Neural cell (in vitro differentiated cells): ENCODE measurements around the gene NT5DC4. TPM values are rescaled to one million over a fixed set of nuclear protein-coding genes. Genes with fewer than 3 reads are reported as not detected.

Experiments
- H2AFZ ChIP-seq: fragments of 200-600, 300-800 bp; sonication (generic), shearing (Covaris generic); 2 replicates; pipeline ENCODE4 v1.6.0; 2014; ENCODE audit warnings: low read depth, mild to moderate bottlenecking, antibody characterized with exemption, low read length, moderate library complexity
- H3F3A ChIP-seq: fragments of 200-600 bp; shearing (Covaris generic); 2 replicates; pipeline ENCODE4 v1.6.1; 2016; ENCODE audit warnings: mild to moderate bottlenecking, moderate library complexity, mixed read lengths, antibody characterized with exemption, low read length; ENCODE audit not compliant: insufficient read depth, poor library complexity, severe bottlenecking
- H3K27ac ChIP-seq: fragments of 200-600, 300-800 bp; sonication (generic), shearing (Covaris generic); 2 replicates; pipeline ENCODE4 v1.5.1; 2014; ENCODE audit warnings: mild to moderate bottlenecking, low read length, moderate library complexity
- H3K27me3 ChIP-seq: fragments of 300-800, 200-600 bp; sonication (generic), shearing (Covaris generic); 2 replicates; pipeline ENCODE4 v1.6.0; 2014; ENCODE audit warnings: mild to moderate bottlenecking, low read depth, low read length, moderate library complexity; ENCODE audit not compliant: insufficient read depth
- H3K36me3 ChIP-seq: fragments of 300-800, 200-600 bp; sonication (generic), shearing (Covaris generic); 2 replicates; pipeline ENCODE4 v1.5.1; 2014; ENCODE audit warnings: mild to moderate bottlenecking, antibody characterized with exemption, low read length, moderate library complexity; ENCODE audit not compliant: insufficient read depth
- H3K4me2 ChIP-seq: fragments of 300-800, 200-600 bp; sonication (generic), shearing (Covaris generic); 2 replicates; pipeline ENCODE4 v1.6.0; 2014; ENCODE audit warnings: mild to moderate bottlenecking, low read length
- H3K4me3 ChIP-seq: fragments of 300-800, 200-600 bp; sonication (generic), shearing (Covaris generic); 2 replicates; pipeline ENCODE4 v1.5.1; 2014; ENCODE audit warnings: mild to moderate bottlenecking, low read length, moderate library complexity
- H3K79me2 ChIP-seq: fragments of 200-600 bp; shearing (Covaris generic); replicated peaks from 2 replicates; pipeline ENCODE4 v1.6.0; 2014; ENCODE audit warnings: mild to moderate bottlenecking, low read length, moderate library complexity; ENCODE audit not compliant: insufficient read depth
- H3K9ac ChIP-seq: fragments of 300-800, 200-600 bp; sonication (generic), shearing (Covaris generic); 2 replicates; pipeline ENCODE4 v1.6.1; 2016; ENCODE audit warnings: mild to moderate bottlenecking, low read length, mixed read lengths
- H3K9me2 ChIP-seq: fragments of 200-600 bp; shearing (Covaris generic); 2 replicates; pipeline ENCODE4 v1.6.1; 2016; ENCODE audit warnings: mild to moderate bottlenecking, low read length, mixed read lengths; ENCODE audit not compliant: insufficient read depth
- H3K9me3 ChIP-seq: fragments of 200-600, 300-800 bp; sonication (generic), shearing (Covaris generic); 2 replicates; pipeline ENCODE4 v1.6.1; 2016; ENCODE audit warnings: mild to moderate bottlenecking, mixed run types, low read length, moderate library complexity, mixed read lengths
- H4K20me1 ChIP-seq: fragments of 200-600 bp; shearing (Covaris generic); 2 replicates; pipeline ENCODE4 v1.6.1; 2016; ENCODE audit warnings: mild to moderate bottlenecking, mixed run types; ENCODE audit not compliant: insufficient read depth
- CTCF ChIP-seq: fragments of 450-650 bp; IDR thresholded peaks from 2 replicates; pipeline ENCODE4 v1.5.1; 2014; ENCODE audit warnings: antibody characterized with exemption, mild to moderate bottlenecking, moderate library complexity; ENCODE audit not compliant: poor library complexity, severe bottlenecking
- EP300 ChIP-seq: fragments of 450-650 bp; conservative IDR thresholded peaks from 2 replicates; pipeline ENCODE4 v1.6.1; 2014; ENCODE audit warnings: antibody characterized with exemption, mild to moderate bottlenecking, moderate library complexity; ENCODE audit not compliant: poor library complexity, severe bottlenecking
- EZH2 ChIP-seq: fragments of 200-600, 300-800 bp; shearing (Covaris generic), sonication (generic); IDR thresholded peaks from 2 replicates; pipeline ENCODE4 v1.6.1; 2014; ENCODE audit warnings: antibody characterized with exemption, low read length, borderline replicate concordance, mild to moderate bottlenecking; ENCODE audit not compliant: insufficient read depth, poor library complexity, severe bottlenecking
- MXI1 ChIP-seq: fragments of 450-650 bp; conservative IDR thresholded peaks from 2 replicates; pipeline ENCODE4 v1.6.1; 2014; ENCODE audit warnings: antibody characterized with exemption, mild to moderate bottlenecking; ENCODE audit not compliant: poor library complexity, severe bottlenecking
- POLR2AphosphoS5 ChIP-seq: IDR thresholded peaks from 2 replicates; pipeline ENCODE4 v1.6.1; 2012
- RAD21 ChIP-seq: fragments of 450-650 bp; conservative IDR thresholded peaks from 2 replicates; pipeline ENCODE4 v1.6.1; 2014; ENCODE audit warnings: antibody characterized with exemption, mild to moderate bottlenecking, moderate library complexity
- REST ChIP-seq: IDR thresholded peaks from 2 replicates; pipeline ENCODE4 v1.6.1; 2012; ENCODE audit warnings: borderline replicate concordance
- SMC3 ChIP-seq: fragments of 450-650 bp; conservative IDR thresholded peaks from 2 replicates; pipeline ENCODE4 v1.6.1; 2014; ENCODE audit warnings: antibody characterized with exemption, mild to moderate bottlenecking, moderate library complexity; ENCODE audit not compliant: poor library complexity
- TAF1 ChIP-seq: IDR thresholded peaks from 2 replicates; pipeline ENCODE4 v1.6.1; 2012; ENCODE audit warnings: low read depth
- polyA plus RNA-seq: library from polyadenylated mRNA; depleted of rRNA; stranded (reverse); fragments of >200 nt; gene quantifications from 2 replicates; pipeline ENCODE4 v1.2.3, GENCODE V29; 2014

Gene NT5DC4
- polyA plus RNA-seq, 1 donor from 2014 or later: not detected

GRCh38 chr2:112692495-112692911 is 28.3 kb upstream of the NT5DC4 start:
- no peak overlapping the region for H3K4me3 ChIP-seq
- H4K20me1 ChIP-seq: no peaks in the 10 kb centered on the region
- H3K27ac ChIP-seq: no peak overlapping the region
- H3K36me3 ChIP-seq: no peaks in the 10 kb centered on the region
- no peak overlapping the region for H3K4me2 ChIP-seq
- no peaks in the 10 kb centered on the region for H3K27me3 ChIP-seq
- TF ChIP-seq TAF1 (no peak), CTCF (no peak), EP300 (no peak), MXI1 (no peak), REST (no peak), SMC3 (no peak), POLR2AphosphoS5 (no peak), EZH2 (no peak), RAD21 (no peak)
- no peaks in the 10 kb centered on the region for H3F3A ChIP-seq
- H3K79me2 ChIP-seq: no peaks in the 10 kb centered on the region
- H2AFZ ChIP-seq: no peak overlapping the region
- H3K9me3 ChIP-seq: no peaks in the 10 kb centered on the region
- no peaks in the 10 kb centered on the region for H3K9me2 ChIP-seq
- no peak overlapping the region for H3K9ac ChIP-seq

- Histone ChIP-seq H3F3A (no peaks in the 10 kb centered on the region), H4K20me1 (no peaks in the 10 kb centered on the region), H3K9ac (no peak overlapping the region), H3K27ac (no peak overlapping the region), H3K9me3 (no peaks in the 10 kb centered on the region), H3K4me2 (no peak overlapping the region), H3K36me3 (no peaks in the 10 kb centered on the region), H3K27me3 (no peaks in the 10 kb centered on the region), H3K9me2 (no peaks in the 10 kb centered on the region), H3K4me3 (no peak overlapping the region), H2AFZ (no peak overlapping the region), H3K79me2 (no peaks in the 10 kb centered on the region)
- TF ChIP-seq RAD21 (no peak), MXI1 (no peak), TAF1 (no peak), EP300 (no peak), EZH2 (no peak), SMC3 (no peak), CTCF (no peak), POLR2AphosphoS5 (no peak), REST (no peak)
Observed at GRCh38 chr2:112692918-112693317, 27.9 kb upstream of the NT5DC4 start.
